Measurements from ENCODE around the gene DOCK2.

DOCK2 gene

DNA sequence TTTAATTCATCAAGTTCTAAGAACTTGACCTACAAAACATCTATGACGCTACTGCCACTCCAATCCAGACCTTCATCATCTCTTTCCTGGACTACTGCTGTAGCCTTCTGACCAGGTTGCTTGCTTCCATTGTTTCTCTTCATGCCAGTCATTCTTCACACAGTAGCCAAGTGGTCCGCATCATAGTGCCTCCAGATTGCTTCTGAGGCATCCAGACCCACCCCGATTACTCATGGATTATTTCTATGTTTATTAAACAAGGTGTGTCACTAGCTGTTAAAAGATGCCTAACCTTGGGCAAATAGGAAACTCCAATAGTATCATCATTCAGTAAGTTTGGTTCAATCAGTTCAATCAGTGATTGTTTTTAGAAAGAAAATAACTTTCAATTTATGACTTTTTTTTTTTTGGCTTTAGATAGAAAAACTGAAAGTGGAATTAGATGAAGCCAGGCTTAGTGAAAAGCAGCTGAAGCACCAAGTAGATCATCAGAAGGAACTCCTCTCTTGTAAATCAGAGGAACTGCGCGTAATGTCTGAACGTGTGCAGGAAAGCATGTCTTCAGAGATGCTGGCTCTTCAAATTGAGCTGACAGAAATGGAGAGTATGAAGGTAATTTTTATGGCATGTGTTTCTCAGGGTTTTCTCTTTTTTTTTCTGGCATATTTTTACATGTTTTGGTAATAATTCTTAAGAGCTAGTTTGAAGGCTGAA, 44.0 kb upstream of the DOCK2 start:
- Histone ChIP-seq H3K4me2 (ENCODE audit: low read depth, low read length) (no peak overlapping the region), H3K9ac (ENCODE audit: low read length) (no peak overlapping the region), H3K36me3 (replicated peaks; ENCODE audit: insufficient read depth, low read length) (peaks cover 10% of the 10 kb centered on the region; the same call in 1 of the 2 replicates), H3F3A (ENCODE audit: insufficient read depth, low read length) (no peaks in the 10 kb centered on the region), H3K4me3 (ENCODE audit: low read length) (no peak overlapping the region), H3K4me1 (ENCODE audit: low read length) (no peaks in the 10 kb centered on the region), H3K9me2 (replicated peaks; ENCODE audit: insufficient read depth, low read length) (no peaks in the 10 kb centered on the region), H3K27me3 (replicated peaks; ENCODE audit: insufficient read depth, low read length) (no peaks in the 10 kb centered on the region), H3K9me3 (replicated peaks; ENCODE audit: insufficient read depth, low read length) (no peaks in the 10 kb centered on the region), H4K20me1 (ENCODE audit: insufficient read depth, low read length) (no peaks in the 10 kb centered on the region), H3K79me2 (ENCODE audit: low read length) (no peaks in the 10 kb centered on the region), H2AFZ (ENCODE audit: low read length) (no peak overlapping the region), H3K27ac (ENCODE audit: low read length) (no peak overlapping the region)
- no peak for TF ChIP-seq EZH2 (optimal IDR thresholded peaks at IDR 0.05; ENCODE audit: low read depth, low read length)
- no peak for TF ChIP-seq EZH2phosphoT487 (IDR thresholded peaks at IDR 0.05; ENCODE audit: low read length)
- TF ChIP-seq, protein P1, sequence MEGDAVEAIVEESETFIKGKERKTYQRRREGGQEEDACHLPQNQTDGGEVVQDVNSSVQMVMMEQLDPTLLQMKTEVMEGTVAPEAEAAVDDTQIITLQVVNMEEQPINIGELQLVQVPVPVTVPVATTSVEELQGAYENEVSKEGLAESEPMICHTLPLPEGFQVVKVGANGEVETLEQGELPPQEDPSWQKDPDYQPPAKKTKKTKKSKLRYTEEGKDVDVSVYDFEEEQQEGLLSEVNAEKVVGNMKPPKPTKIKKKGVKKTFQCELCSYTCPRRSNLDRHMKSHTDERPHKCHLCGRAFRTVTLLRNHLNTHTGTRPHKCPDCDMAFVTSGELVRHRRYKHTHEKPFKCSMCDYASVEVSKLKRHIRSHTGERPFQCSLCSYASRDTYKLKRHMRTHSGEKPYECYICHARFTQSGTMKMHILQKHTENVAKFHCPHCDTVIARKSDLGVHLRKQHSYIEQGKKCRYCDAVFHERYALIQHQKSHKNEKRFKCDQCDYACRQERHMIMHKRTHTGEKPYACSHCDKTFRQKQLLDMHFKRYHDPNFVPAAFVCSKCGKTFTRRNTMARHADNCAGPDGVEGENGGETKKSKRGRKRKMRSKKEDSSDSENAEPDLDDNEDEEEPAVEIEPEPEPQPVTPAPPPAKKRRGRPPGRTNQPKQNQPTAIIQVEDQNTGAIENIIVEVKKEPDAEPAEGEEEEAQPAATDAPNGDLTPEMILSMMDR (IDR thresholded peaks at IDR 0.05; ENCODE audit: low read length): no peak
- DNase-seq: no peak

GRCh38 chr5:169595172-169595820, 41.8 kb upstream of the DOCK2 start:
- Histone ChIP-seq H3F3A (ENCODE audit: insufficient read depth, low read length) (no peaks in the 10 kb centered on the region), H3K27me3 (replicated peaks; ENCODE audit: insufficient read depth, low read length) (no peaks in the 10 kb centered on the region), H3K9me2 (replicated peaks; ENCODE audit: insufficient read depth, low read length) (no peaks in the 10 kb centered on the region), H3K9me3 (replicated peaks; ENCODE audit: insufficient read depth, low read length) (no peaks in the 10 kb centered on the region), H3K4me2 (ENCODE audit: low read depth, low read length) (no peak overlapping the region), H3K36me3 (replicated peaks; ENCODE audit: insufficient read depth, low read length) (peaks cover 6% of the 10 kb centered on the region; the same call in 1 of the 2 replicates), H3K27ac (ENCODE audit: low read length) (no peak overlapping the region), H2AFZ (ENCODE audit: low read length) (no peak overlapping the region), H4K20me1 (ENCODE audit: insufficient read depth, low read length) (no peaks in the 10 kb centered on the region), H3K79me2 (ENCODE audit: low read length) (no peaks in the 10 kb centered on the region), H3K4me1 (ENCODE audit: low read length) (no peaks in the 10 kb centered on the region), H3K4me3 (ENCODE audit: low read length) (no peak overlapping the region), H3K9ac (ENCODE audit: low read length) (no peak overlapping the region)
- TF ChIP-seq, protein P1 (IDR thresholded peaks at IDR 0.05; ENCODE audit: low read length): no peak
- TF ChIP-seq EZH2 (optimal IDR thresholded peaks at IDR 0.05; ENCODE audit: low read depth, low read length) (no peak), EZH2phosphoT487 (IDR thresholded peaks at IDR 0.05; ENCODE audit: low read length) (no peak)
- DNase-seq: no peak

DNA sequence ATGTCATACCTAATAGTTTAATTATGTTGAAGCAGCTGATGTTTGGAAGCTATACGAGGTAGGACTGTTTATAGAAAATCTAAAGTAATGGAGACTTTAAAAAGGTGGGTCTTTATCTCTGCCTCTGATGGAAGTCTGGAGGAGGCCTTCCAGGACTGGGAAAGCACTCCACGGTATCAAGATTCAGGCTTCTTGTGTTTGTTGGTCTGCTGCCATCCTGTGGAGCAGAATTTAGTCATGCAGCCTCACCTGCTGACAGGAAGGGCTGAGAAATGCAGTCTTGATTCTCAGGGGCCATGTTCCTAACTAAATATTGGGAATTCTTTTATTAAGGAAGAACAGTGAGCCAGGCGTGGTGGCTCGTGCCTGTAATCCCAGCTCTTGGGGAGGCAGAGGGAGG, 37.6 kb upstream of the DOCK2 start:
- Histone ChIP-seq H3K79me2 (ENCODE audit: low read length) (no peaks in the 10 kb centered on the region), H3K4me2 (ENCODE audit: low read depth, low read length) (no peak overlapping the region), H3K27ac (ENCODE audit: low read length) (no peak overlapping the region), H3K9ac (ENCODE audit: low read length) (no peak overlapping the region), H3K4me3 (ENCODE audit: low read length) (no peak overlapping the region), H3K36me3 (replicated peaks; ENCODE audit: insufficient read depth, low read length) (peaks cover 5% of the 10 kb centered on the region; the same call in 1 of the 2 replicates), H3K9me3 (replicated peaks; ENCODE audit: insufficient read depth, low read length) (no peaks in the 10 kb centered on the region), H4K20me1 (ENCODE audit: insufficient read depth, low read length) (no peaks in the 10 kb centered on the region), H3K27me3 (replicated peaks; ENCODE audit: insufficient read depth, low read length) (no peaks in the 10 kb centered on the region), H2AFZ (ENCODE audit: low read length) (no peak overlapping the region), H3K4me1 (ENCODE audit: low read length) (no peaks in the 10 kb centered on the region), H3F3A (ENCODE audit: insufficient read depth, low read length) (no peaks in the 10 kb centered on the region), H3K9me2 (replicated peaks; ENCODE audit: insufficient read depth, low read length) (no peaks in the 10 kb centered on the region)
- TF ChIP-seq EZH2 (optimal IDR thresholded peaks at IDR 0.05; ENCODE audit: low read depth, low read length) (no peak), EZH2phosphoT487 (IDR thresholded peaks at IDR 0.05; ENCODE audit: low read length) (no peak)
- TF ChIP-seq, protein P1 (IDR thresholded peaks at IDR 0.05; ENCODE audit: low read length): no peak
- DNase-seq: no peak

All from MM.1S (cell line).